Measurements from ENCODE around the gene MGAT2.

DNA sequence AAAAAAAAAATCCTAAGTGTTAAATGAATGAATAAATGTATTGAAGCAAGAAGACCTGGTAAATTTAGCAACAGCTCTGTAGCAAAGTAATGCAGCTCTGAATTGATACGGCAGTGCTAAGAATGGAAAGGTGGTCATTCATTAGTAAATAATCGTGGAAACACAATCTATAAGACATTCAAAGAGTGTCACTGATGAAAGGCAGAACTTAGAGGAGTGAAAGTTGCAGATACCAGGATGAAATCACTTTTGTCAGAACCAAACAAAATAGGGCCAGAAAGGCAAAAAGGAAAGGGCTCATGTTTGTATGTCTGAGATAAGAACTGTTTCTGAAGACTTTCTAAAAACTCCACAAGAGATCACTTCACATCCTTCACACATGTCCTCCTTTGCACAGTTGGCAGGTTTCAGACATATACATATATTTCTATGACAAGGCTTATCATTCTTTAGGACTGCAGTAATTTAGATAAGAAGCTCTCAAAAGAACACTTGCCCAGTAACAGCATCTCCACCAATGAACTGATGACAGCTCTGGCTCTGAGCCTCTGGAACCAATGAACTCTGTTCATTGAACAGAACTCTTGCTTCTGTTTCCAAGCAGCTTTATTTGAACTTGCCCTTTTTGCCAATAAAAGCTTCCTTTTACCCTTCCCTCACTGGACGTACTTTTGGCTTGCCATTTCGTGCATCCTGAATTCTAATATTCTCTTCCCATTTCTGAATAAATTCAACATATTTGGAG lies 26.1 kb upstream of the MGAT2 start:
- TF ChIP-seq, protein P1, sequence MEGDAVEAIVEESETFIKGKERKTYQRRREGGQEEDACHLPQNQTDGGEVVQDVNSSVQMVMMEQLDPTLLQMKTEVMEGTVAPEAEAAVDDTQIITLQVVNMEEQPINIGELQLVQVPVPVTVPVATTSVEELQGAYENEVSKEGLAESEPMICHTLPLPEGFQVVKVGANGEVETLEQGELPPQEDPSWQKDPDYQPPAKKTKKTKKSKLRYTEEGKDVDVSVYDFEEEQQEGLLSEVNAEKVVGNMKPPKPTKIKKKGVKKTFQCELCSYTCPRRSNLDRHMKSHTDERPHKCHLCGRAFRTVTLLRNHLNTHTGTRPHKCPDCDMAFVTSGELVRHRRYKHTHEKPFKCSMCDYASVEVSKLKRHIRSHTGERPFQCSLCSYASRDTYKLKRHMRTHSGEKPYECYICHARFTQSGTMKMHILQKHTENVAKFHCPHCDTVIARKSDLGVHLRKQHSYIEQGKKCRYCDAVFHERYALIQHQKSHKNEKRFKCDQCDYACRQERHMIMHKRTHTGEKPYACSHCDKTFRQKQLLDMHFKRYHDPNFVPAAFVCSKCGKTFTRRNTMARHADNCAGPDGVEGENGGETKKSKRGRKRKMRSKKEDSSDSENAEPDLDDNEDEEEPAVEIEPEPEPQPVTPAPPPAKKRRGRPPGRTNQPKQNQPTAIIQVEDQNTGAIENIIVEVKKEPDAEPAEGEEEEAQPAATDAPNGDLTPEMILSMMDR (IDR thresholded peaks at IDR 0.05) = no peak
- TF ChIP-seq POLR2AphosphoS5 (IDR thresholded peaks at IDR 0.05) (no peak), POLR2A (IDR thresholded peaks at IDR 0.05) (no peak)

Data from upper lobe of left lung (tissue), 4 donors.